PC-9 (cell line): ENCODE measurements around the gene EHMT1. TPM values are rescaled to one million over a fixed set of nuclear protein-coding genes. Genes with fewer than 3 reads are reported as not detected.

Experiments
- BruUV-seq: library from RNA; stranded (reverse); fragments of 400-500 nt; replicated peaks from 2 replicates; lab custom pipeline; 2021; lab: Mats Ljungman, UMichigan
- CTCF ChIA-PET: fragments of 300-600 bp; sonication (Branson Sonifier 250); formaldehyde crosslinking; loops from one replicate; lab custom pipeline; 2022; ENCODE audit warnings: antibody characterized with exemption; lab: Charles Lee
- POLR2A ChIA-PET: fragments of 300-600 bp; sonication (Branson Sonifier 250); formaldehyde crosslinking; loops from one replicate; lab custom pipeline; 2022; ENCODE audit warnings: antibody characterized with exemption; ENCODE audit not compliant: unreplicated experiment; lab: Charles Lee
- DNase-seq, 2 experiments: peaks; one replicate each; pipeline versions ENCODE4 v3.0.0 to v3.0.0-alpha.2; 2015 to 2022; ENCODE audit warnings: mixed read lengths in 1 of 2
- H2AFZ ChIP-seq: fragments of 200-600 bp; sonication (generic); 2 replicates; pipeline ENCODE4 v1.8.1; 2017; ENCODE audit warnings: antibody characterized with exemption
- H3F3A ChIP-seq: fragments of 200-600 bp; sonication (generic); 2 replicates; pipeline ENCODE4 v1.8.1; 2017; ENCODE audit warnings: antibody characterized with exemption, mild to moderate bottlenecking, low read depth; ENCODE audit not compliant: insufficient read depth
- H3K27ac ChIP-seq: fragments of 200-600 bp; sonication (generic); 2 replicates; pipeline ENCODE4 v1.6.1; 2016; ENCODE audit warnings: mixed run types
- H3K27me3 ChIP-seq: fragments of 200-600 bp; sonication (generic); 2 replicates; pipeline ENCODE4 v1.6.1; 2016; ENCODE audit warnings: low read depth, mixed run types; ENCODE audit not compliant: insufficient read depth
- H3K36me3 ChIP-seq: fragments of 200-600 bp; sonication (generic); 2 replicates; pipeline ENCODE4 v1.6.1; 2016; ENCODE audit warnings: low read depth, mixed run types
- H3K4me1 ChIP-seq: fragments of 200-600 bp; sonication (generic); replicated peaks from 2 replicates; pipeline ENCODE4 v1.6.1; 2016; ENCODE audit warnings: mixed run types; ENCODE audit not compliant: insufficient read depth
- H3K4me2 ChIP-seq: fragments of 200-600 bp; sonication (generic); 2 replicates; pipeline ENCODE4 v1.6.1; 2017; ENCODE audit warnings: mixed run types
- H3K4me3 ChIP-seq: fragments of 200-600 bp; sonication (generic); 2 replicates; pipeline ENCODE4 v1.6.1; 2016; ENCODE audit warnings: mixed run types
- H3K79me2 ChIP-seq: fragments of 200-600 bp; sonication (generic); 2 replicates; pipeline ENCODE4 v1.6.1; 2017; ENCODE audit warnings: low read depth, mixed run types
- H3K9me2 ChIP-seq: fragments of 200-600 bp; sonication (generic); 2 replicates; pipeline ENCODE4 v1.8.1; 2017; ENCODE audit warnings: mild to moderate bottlenecking; ENCODE audit not compliant: insufficient read depth
- H3K9me3 ChIP-seq: fragments of 200-600 bp; sonication (generic); 2 replicates; pipeline ENCODE4 v1.8.1; 2016; ENCODE audit warnings: low read depth; ENCODE audit not compliant: insufficient read depth
- H4K20me1 ChIP-seq: fragments of 200-600 bp; sonication (generic); 2 replicates; pipeline ENCODE4 v1.8.1; 2017; ENCODE audit not compliant: insufficient read depth
- CTCF ChIP-seq: fragments of 200-600 bp; sonication (generic); conservative IDR thresholded peaks from 2 replicates; pipeline ENCODE4 v1.6.1; 2017; ENCODE audit warnings: mixed run types, antibody characterized with exemption, mild to moderate bottlenecking, moderate library complexity
- EZH2 ChIP-seq: fragments of 200-600 bp; sonication (generic); IDR thresholded peaks from 2 replicates; pipeline ENCODE4 v1.8.0; 2017; ENCODE audit warnings: antibody characterized with exemption, low read depth
- intact Hi-C: fragments of 100-400 bp; cut with micrococcal nuclease; formaldehyde crosslinking; loops from one replicate; pipeline ENCODE4 v1.10.0; 2022; ENCODE audit not compliant: unreplicated experiment
- total RNA-seq: library from RNA; stranded (reverse); gene quantifications from 2 replicates; pipeline ENCODE4 v1.2.3, GENCODE V29; 2021

The EHMT1 gene
- total RNA-seq, 1 experiment from 2014 or later: 116 TPM

GRCh38 chr9:137603879-137604278 lies 14.9 kb upstream of the EHMT1 start:
- no peaks in the 10 kb centered on the region for H3K9me2 ChIP-seq
- peaks cover 14% of the 10 kb centered on the region; the same call in 1 of the 2 replicates for H3F3A ChIP-seq
- TF ChIP-seq CTCF (no peak), EZH2 (no peak)
- intact Hi-C loops: loop anchor here (2.0 kb wide), 1 partner anchor 13 kb away; the partner anchor contains the start of gene ZMYND19
- DNase-seq: peak in 1 of 2 experiments; percentile 18
- H3K4me3 ChIP-seq: no peak overlapping the region
- peaks cover 7% of the 10 kb centered on the region; the same call in 1 of the 2 replicates for H4K20me1 ChIP-seq
- H3K79me2 ChIP-seq: peaks cover 29% of the 10 kb centered on the region
- ChIA-PET CTCF (no interaction called here), POLR2A (no interaction called here)
- peaks cover 23% of the 10 kb centered on the region for H3K4me1 ChIP-seq
- H2AFZ ChIP-seq: no peak overlapping the region
- H3K4me2 ChIP-seq: no peak overlapping the region
- H3K36me3 ChIP-seq: no peaks in the 10 kb centered on the region
- no peaks in the 10 kb centered on the region for H3K9me3 ChIP-seq
- H3K27ac ChIP-seq: no peak overlapping the region
- no peaks in the 10 kb centered on the region for H3K27me3 ChIP-seq
- no TSS peak for BruUV-seq

- H3K36me3 ChIP-seq: no peaks in the 10 kb centered on the region
- no peak overlapping the region for H3K27ac ChIP-seq
- peaks cover 35% of the 10 kb centered on the region for H3K79me2 ChIP-seq
- H4K20me1 ChIP-seq: peaks cover 7% of the 10 kb centered on the region; the same call in 1 of the 2 replicates
- H3K9me2 ChIP-seq: no peaks in the 10 kb centered on the region
- peak overlapping the region; percentile 29; the same call in 1 of the 2 replicates for H3K4me3 ChIP-seq
- no peak overlapping the region for H2AFZ ChIP-seq
- peak overlapping the region; percentile 63 for H3K4me2 ChIP-seq
- peaks cover 29% of the 10 kb centered on the region for H3K4me1 ChIP-seq
- peaks cover 19% of the 10 kb centered on the region; the same call in 1 of the 2 replicates for H3F3A ChIP-seq
- intact Hi-C loops: loop anchor here (1.0 to 2.0 kb wide), 2 partner anchors 14 kb away; partner anchors contain the start of gene ZMYND19
- H3K9me3 ChIP-seq: no peaks in the 10 kb centered on the region
- no peaks in the 10 kb centered on the region for H3K27me3 ChIP-seq
- CTCF ChIA-PET: interaction anchor here (1.2 kb wide), 1 partner anchor 13 kb away, joined by 5 read pairs; no protein-coding TSS in a partner anchor
- TF ChIP-seq EZH2: no peak
- TF ChIP-seq CTCF: no peak
- DNase-seq: peak in 1 of 2 experiments; percentile 23
- POLR2A ChIA-PET: interaction anchor here (0.6 to 1.0 kb wide), 2 partner anchors 14 to 364 kb away, joined by 6 read pairs; partner anchors contain the start of gene EHMT1
- BruUV-seq: no TSS peak
These were observed 14.3 kb upstream of the EHMT1 start for GRCh38 chr9:137604345-137605086.
